NCI-H2196 (cell line): ENCODE data around the gene CLIC5.

ENCODE experiments used
- DNase-seq: peaks from one replicate; lab custom pipeline; 2025; ENCODE audit not compliant: unreplicated experiment; lab: John Stamatoyannopoulos, UW

The CLIC5 gene

DNA sequence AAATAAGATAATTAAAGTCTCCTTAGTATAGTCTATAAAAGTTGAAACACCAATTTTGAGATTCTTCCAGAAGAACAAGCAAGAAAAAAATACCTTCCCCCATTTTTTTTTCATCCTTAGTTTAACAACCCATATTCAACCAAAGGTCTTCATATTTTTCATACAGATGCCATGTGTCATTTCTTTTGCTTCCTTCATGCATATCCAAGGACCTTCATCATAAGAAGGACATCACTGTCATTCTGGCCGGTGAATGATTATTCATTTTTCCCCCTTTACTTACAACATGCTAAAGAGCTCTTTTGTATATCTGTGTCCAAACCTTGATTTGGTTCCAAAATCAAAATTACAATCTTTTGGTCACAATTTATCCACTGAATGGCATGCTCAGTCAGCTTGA, 21.3 kb upstream of the CLIC5 start:
- no peak for DNase-seq

GRCh38 chr6:46035242-46035641, 19.6 kb upstream of the CLIC5 start:
- DNase-seq = no peak

DNA sequence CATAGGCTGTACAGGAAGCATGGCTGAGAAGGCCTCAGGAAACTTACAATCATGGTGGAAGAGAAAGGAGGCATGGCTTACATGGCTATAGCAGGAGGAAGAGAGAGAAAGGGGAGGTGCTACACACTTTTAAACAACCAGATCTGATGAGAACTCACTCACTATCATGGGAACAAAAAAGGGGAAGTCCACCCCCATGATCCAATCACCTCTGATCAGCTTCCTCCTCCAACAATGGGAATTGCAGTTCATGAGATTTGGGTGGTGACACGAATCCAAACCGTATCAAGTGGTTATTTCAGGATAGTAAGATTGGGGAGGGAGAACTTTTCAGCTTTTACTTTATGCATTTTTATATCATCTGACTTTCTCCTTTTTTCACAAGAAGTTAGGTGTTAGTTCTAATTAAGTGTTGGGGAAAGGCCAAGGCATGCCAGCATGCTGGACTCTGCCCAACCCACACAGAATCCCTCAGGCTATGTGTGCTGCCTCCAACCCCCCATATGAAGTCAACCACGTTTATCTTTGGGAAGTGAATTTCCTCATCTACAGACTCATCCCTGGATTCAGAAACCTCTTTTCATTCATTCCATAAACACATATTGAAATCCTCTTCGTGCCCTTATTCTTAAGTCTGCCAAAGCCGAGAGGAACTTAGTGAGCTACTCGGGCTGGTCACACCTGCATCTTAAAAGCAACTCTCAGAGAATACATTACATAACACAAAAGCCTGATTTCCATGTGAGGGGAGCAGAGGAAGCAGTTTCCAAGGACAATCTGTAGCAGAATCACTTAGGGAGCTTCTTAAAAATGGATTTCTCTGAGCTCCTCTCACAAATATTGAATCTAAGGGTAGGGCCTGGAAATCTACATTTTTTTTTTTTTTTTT, 16.7 kb upstream of the CLIC5 start:
- DNase-seq = no peak

DNA sequence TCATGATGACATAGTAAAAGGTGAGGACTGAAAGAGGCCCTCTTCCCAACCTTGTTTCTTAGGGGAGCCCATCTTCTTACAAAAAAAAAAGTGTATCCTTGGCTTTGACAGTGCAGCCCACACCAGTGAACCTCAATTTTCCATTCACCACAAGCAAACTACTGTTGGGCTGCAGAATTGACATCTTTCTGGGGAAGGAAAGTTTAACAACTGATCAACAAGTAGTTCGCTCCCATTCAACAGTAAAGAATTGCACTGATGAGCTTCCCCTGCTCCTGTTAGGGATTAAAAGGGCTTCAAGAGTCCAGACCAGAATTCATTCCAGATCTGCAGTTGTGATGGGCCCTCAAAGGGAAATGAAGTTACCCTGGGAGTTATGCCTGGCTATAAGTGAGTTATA, 13.9 kb upstream of the CLIC5 start:
- DNase-seq = no peak

DNA sequence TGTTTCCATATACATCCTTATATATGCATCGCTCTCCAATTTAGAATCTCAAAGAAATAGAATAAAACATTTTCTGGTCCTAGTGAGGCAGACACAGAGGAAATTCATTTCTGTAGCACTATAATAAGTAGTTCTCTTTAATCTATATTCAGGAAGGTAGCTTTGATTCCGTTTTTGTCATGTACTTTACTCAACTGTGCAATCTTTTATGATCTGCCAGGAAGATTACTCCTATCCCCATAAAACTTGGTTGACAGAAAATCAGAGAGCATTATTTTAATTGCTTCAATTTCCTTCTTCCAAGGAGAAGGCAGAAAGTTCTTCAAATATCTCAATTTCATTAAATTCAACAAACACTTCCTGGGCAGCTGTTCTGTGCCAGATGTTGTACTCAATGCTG, 10.6 kb upstream of the CLIC5 start:
- DNase-seq = no peak

DNA sequence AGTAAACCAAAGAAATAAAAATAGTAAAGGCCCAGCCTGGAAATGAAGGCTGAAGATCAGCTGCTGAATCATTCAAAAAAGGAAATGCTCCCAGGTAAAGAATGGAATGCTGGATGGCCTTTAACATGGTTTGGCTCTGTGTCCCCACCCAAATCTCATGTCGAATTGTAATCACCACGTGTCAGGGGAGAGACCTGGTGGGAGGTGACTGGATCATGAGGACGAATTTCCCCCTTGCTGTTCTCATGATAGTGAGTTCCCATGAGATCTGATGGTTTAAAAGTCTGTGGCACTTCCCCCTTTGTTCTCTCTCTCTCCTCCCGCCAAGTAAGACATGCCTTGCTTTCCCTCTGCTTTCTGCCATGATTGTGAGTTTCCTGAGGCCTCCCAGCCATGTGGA, 9.9 kb upstream of the CLIC5 start:
- DNase-seq = no peak

GRCh38 chr6:46024124-46024769, 8.6 kb upstream of the CLIC5 start:
- DNase-seq = no peak

DNA sequence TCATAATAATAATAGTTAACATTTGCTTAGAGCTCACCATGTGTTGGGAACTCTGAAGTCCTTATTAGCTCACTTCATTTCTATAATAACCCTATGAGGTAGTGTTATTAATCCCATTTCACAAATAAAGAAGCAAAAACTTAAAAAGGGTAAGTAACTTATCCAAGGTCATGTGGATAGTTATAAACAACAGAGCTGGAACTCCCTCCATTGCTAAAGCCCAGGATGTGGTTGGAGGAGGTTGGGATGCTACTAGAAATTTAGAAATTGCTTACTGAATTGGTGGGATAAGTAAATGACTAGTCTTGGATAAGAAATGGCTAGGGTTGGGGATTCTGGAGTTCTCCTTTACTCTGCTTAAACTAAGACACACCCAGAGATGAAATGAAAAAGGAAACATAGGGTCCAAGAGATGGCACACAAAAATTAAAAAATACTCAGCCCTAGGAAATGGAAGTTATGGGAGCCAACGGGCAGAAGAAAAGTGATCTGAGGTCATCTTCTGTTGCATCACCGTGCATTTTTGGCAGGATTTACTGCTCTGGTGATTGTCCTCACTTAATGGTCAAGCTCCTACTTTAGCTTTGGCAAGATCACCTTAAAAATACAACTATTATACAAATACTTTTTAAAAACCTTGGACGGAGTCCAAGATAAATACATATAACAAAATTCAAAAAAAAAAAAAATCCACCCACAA, 7.7 kb upstream of the CLIC5 start:
- DNase-seq = no peak

- no peak for DNase-seq
Measured at GRCh38 chr6:46022106-46022948, 6.7 kb upstream of the CLIC5 start.

- no peak for DNase-seq
Measured at GRCh38 chr6:46017726-46018125, 2.1 kb upstream of the CLIC5 start.

- DNase-seq = no peak
Measured at GRCh38 chr6:46016063-46016608, 476 bp upstream of the CLIC5 start.

- DNase-seq = no peak
Measured at GRCh38 chr6:46014511-46015118, 1.0 kb downstream of the CLIC5 start.

GRCh38 chr6:46014046-46014445, 1.6 kb downstream of the CLIC5 start:
- DNase-seq = no peak

DNA sequence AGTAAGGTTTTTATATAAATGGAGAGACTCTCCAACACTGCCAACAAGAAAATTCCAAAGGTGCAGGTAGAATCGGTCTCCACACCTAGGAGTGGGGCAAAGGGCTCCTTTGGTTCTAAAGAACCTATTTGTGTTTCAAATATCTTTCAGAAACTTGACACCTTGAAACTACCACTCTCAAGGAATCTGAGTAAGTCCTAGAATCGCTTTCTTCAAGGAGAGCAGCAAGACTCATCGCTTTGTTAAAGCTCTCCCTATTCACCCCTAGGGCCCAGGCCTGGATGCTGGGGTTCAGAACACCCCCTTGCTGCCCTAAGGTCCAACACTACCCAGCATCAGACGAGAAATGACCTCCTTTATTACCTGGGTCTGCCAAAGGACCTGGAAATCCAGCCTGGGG, 2.0 kb downstream of the CLIC5 start:
- DNase-seq = no peak

GRCh38 chr6:46012834-46013233, 2.8 kb downstream of the CLIC5 start:
- no peak for DNase-seq

DNA sequence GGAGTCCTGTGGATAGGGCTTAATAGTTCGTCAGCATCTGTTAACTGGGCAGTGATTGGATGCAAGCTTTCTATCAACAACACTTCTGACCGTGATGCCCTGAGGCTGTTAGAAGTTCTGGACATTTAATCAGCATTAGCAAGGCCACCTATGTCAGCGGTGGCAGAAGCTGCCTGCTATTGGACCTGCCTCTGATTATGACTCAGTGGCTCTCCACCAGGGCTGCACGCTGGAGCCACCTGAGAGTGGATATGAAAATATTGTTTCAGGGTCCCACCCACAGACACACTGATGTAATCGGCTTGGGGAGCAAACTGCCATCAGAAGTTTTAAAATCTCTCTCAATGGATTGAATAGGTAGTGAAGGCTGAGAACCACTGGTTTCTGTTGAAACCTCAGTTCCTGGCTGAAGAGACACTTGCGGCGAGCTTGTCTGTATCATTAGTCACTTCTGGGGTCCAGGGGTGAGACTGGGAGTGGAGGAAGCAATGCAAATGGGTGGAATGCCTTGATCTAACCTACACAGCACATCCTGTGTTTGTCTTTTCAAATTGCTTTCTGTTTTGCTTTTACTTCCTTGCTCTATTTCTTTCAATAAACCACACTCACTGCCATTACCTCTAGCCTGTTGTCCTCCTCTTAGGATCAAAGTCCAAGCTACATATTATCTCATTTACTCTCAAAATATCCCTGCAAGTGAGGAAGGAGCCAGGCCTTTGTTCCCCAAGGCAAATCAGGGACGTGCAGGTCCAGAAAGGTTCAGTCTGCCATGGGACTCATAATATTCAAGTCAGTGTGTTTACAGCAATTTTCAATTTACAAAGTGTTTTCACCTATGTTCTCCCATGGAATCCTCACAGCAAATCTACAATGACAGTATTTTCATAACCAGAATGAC, 4.2 kb downstream of the CLIC5 start:
- DNase-seq = no peak

DNA sequence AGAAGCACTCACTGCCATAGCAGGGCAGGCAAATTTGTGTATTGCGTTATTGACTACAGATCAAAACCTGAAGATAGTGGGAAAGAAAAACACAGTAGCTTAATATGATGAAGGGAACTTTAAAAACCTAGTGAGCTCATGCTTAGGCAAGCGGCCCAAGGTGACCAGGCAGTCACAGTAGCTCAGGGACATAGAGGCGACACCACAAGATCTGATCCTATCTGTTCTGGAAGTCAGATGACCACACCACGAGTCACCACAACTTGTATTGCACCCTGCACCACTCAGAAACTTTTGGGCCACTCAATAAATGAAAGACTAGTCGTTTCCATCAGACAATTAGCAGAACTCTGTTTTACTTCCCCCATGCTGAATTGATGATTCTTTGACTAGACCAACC, 4.9 kb downstream of the CLIC5 start:
- no peak for DNase-seq

DNA sequence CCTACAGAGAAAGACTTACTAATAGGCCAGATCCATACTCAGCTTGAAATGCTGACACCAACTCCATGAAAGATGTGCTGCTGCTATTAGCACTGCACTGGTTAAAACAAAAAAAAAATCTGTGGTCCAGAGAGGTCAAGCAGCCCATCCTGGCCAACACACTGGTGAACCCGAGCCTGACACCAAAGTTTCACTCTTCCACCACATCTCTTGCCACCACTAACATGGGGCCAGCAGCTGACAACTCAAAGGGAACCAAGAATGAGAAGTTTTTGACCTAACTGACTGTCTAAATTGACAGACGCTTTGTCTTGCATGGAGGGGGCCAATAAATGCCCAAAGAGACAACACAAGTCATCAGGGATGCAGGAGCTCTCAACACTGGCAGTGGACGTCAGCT, 5.4 kb downstream of the CLIC5 start:
- no peak for DNase-seq

DNA sequence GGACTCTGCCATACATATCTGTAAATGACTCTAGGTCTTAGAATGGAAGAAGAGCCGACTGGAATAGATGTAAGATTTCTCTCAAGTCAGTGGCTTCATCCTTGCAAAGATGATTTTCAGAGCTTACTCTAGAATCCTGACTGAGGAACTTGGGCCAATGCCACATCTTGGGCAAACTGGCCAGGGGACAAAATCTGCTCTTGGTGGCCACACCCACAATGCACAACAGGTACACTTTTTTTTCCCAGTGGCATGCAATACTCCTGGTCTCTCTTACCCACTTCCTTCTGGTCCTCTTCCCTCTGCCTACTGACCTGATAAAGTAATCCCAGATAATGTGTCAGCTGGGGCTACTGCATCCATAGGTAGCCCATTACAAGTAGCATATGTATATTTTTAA, 13.4 kb downstream of the CLIC5 start:
- DNase-seq = no peak
